ENCODE data around the gene SDS.

SDS gene

DNA sequence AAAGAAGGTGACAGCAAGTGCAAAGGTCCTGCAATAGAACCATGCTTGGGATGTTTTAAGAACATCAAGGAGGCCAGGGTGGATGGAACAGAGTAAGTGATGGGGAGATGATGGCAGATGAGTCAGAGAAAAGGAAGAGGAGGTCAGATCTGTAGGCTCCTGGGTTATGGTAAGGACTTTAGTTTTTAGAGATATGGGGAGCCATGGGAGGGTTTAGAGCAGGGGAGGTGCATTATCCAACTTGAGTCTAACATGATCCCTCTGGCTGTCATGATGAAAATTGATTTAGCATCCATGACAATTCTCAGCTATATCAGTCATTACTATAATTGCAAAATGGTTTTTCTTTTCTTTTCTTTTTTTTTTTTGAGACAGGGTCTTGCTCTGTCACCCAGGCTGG, 52.6 kb downstream of the SDS start:
- Histone ChIP-seq H3K4me1 (no peaks in the 10 kb centered on the region), H3K36me3 (no peaks in the 10 kb centered on the region), H3K9me3 (no peaks in the 10 kb centered on the region), H3K27me3 (no peaks in the 10 kb centered on the region), H3K4me3 (ENCODE audit: low read depth, low read length) (no peak overlapping the region)
- TF ChIP-seq, protein P1, sequence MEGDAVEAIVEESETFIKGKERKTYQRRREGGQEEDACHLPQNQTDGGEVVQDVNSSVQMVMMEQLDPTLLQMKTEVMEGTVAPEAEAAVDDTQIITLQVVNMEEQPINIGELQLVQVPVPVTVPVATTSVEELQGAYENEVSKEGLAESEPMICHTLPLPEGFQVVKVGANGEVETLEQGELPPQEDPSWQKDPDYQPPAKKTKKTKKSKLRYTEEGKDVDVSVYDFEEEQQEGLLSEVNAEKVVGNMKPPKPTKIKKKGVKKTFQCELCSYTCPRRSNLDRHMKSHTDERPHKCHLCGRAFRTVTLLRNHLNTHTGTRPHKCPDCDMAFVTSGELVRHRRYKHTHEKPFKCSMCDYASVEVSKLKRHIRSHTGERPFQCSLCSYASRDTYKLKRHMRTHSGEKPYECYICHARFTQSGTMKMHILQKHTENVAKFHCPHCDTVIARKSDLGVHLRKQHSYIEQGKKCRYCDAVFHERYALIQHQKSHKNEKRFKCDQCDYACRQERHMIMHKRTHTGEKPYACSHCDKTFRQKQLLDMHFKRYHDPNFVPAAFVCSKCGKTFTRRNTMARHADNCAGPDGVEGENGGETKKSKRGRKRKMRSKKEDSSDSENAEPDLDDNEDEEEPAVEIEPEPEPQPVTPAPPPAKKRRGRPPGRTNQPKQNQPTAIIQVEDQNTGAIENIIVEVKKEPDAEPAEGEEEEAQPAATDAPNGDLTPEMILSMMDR (IDR thresholded peaks at IDR 0.05; ENCODE audit: low read depth, low read length), result no peak
- DNase-seq, result no peak

DNA sequence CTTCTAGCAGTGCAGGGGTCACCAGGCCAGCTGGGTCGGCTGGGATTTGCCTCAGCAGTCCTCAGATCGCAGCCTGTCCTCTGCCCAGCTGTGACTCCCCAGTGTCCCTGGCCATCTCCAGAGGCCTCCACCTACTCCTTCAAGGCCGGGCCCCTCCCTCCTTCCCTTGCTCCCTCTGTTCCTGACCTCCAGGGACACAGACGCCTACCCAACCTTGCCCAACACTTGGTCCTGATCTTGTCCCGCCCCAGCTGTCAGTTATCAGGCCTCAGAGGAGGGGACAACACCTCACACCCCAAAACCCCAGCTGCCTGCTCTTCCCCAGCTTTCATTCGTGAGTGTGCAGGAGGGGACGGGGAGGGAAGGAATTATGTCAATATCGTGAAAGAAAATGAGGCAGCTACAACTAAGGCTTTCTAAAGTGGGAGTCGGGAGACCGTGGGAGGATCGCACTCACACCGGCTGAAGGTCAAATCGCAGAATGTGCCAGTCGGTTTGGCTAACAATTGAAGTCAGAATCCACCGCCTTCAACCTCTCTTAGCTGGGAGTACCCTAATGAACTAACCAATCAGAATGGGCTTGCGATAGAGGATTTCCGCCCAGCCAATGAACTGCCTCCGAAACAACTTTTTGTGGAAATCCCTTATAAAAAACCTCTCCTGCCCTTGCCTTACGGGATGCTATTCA, 54.7 kb downstream of the SDS start:
- H3K4me3 ChIP-seq (ENCODE audit: low read depth, low read length), result no peak overlapping the region
- DNase-seq, result no peak
- H3K27me3 ChIP-seq, result no peaks in the 10 kb centered on the region
- H3K4me1 ChIP-seq, result no peaks in the 10 kb centered on the region
- H3K9me3 ChIP-seq, result no peaks in the 10 kb centered on the region
- H3K36me3 ChIP-seq, result no peaks in the 10 kb centered on the region
- TF ChIP-seq, protein P1 (IDR thresholded peaks at IDR 0.05; ENCODE audit: low read depth, low read length), result no peak

DNA sequence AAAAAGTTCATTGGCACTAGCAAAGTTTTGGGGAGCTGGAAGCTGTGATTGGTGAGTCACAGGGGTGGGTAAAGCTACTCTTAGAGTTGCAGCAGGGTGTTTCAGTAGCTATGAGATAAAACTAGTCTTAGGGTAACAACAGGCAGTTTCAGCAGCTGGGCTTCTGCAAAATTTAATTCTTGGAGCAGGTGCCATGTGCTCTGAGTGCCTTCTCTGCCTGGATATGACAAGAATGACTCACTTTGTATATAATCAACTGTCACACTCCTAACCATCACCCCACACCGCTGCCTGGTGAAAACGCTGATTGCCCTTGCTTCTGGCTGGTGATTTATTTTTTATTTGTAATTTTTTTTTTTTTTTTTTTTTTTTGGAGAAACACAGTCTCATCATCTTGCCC, 55.8 kb downstream of the SDS start:
- Histone ChIP-seq H3K9me3 (no peaks in the 10 kb centered on the region), H3K27me3 (no peaks in the 10 kb centered on the region), H3K36me3 (no peaks in the 10 kb centered on the region), H3K4me1 (no peaks in the 10 kb centered on the region), H3K4me3 (ENCODE audit: low read depth, low read length) (no peak overlapping the region)
- TF ChIP-seq, protein P1 (IDR thresholded peaks at IDR 0.05; ENCODE audit: low read depth, low read length), result no peak
- no peak for DNase-seq

DNA sequence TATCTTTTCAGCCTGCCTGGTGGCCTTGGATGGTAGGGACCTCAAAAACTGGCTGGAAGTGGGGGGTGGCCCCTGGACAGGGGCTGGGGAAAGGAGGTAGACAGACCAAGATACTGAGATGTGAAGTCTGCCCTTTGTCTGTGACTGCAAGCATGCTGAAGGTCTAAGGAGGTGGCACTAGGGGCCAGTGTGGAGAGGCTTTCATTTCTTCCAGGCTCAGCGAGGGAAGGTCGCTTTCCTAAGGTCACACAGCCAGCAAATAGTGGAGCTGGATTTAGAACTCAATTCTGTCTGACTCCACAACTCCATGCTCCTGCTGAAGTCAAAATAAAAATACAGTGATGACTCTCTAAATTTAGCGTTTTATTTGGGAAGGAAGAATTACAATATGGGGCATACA, 56.6 kb downstream of the SDS start:
- no peak for DNase-seq
- TF ChIP-seq, protein P1 (IDR thresholded peaks at IDR 0.05; ENCODE audit: low read depth, low read length), result no peak
- H3K9me3 ChIP-seq, result no peaks in the 10 kb centered on the region
- H3K36me3 ChIP-seq, result no peaks in the 10 kb centered on the region
- no peaks in the 10 kb centered on the region for H3K4me1 ChIP-seq
- no peaks in the 10 kb centered on the region for H3K27me3 ChIP-seq
- H3K4me3 ChIP-seq (ENCODE audit: low read depth, low read length), result no peak overlapping the region

DNA sequence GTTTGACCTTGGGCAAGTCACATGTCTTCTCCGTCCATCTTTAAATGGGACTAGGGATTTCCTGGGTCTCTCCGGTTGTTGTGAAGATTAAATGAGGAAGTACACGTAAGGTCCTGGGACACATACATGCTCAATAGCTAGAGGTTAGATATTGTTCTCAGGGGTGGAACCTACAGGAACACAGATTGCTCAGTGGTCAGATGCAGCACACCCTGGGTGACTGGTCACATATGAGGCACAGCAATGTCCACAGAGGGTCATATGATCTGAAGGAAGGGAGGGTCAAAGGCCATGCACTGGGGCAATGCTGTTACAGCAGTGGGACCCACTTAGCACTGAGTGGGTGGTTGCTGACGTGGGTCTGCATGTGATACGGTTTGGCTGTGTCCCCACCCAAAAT, 57.3 kb downstream of the SDS start:
- H3K9me3 ChIP-seq, result no peaks in the 10 kb centered on the region
- H3K36me3 ChIP-seq, result no peaks in the 10 kb centered on the region
- TF ChIP-seq, protein P1 (IDR thresholded peaks at IDR 0.05; ENCODE audit: low read depth, low read length), result no peak
- H3K4me1 ChIP-seq, result no peaks in the 10 kb centered on the region
- H3K4me3 ChIP-seq (ENCODE audit: low read depth, low read length), result no peak overlapping the region
- DNase-seq, result no peak
- H3K27me3 ChIP-seq, result no peaks in the 10 kb centered on the region

DNA sequence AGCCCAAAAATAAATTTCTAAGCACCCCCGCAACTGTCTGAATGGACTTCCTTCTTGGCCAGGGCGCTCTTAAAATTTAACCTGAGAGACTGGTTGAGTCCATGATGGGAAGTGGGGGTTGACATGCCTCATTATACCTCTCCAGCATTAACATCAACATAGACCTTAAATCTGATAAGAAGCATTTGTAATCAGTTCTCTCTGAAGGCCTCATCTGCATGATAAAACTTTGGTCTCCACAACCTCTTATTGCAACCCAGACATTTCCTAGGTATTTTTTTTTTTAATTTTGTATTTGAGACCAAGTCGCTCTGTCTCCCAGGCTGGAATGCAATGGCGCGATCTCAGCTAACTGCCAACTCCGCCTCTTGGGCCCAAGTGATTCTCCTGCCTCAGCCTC, 58.4 kb downstream of the SDS start:
- DNase-seq, result no peak
- no peaks in the 10 kb centered on the region for H3K36me3 ChIP-seq
- H3K4me3 ChIP-seq (ENCODE audit: low read depth, low read length), result no peak overlapping the region
- no peaks in the 10 kb centered on the region for H3K27me3 ChIP-seq
- H3K9me3 ChIP-seq, result no peaks in the 10 kb centered on the region
- TF ChIP-seq, protein P1 (IDR thresholded peaks at IDR 0.05; ENCODE audit: low read depth, low read length), result no peak
- H3K4me1 ChIP-seq, result no peaks in the 10 kb centered on the region

All from BE2C (cell line).